Measurements from ENCODE around the gene NCKAP5. TPM values are rescaled to one million over a fixed set of nuclear protein-coding genes. Genes with fewer than 3 reads are reported as not detected.
A peak's percentile ranks its signal among the peaks of the same experiment; 100 is the strongest.

Gene NCKAP5
- total RNA-seq, 1 donor from 2014 or later: not detected

GRCh38 chr2:133362061-133362476 is 206.2 kb downstream of the NCKAP5 start:
- no peak overlapping the region for H3K4me3 Mint-ChIP-seq
- H3K4me1 Mint-ChIP-seq (ENCODE audit: low read depth): peaks cover 15% of the 10 kb centered on the region
- H3K27ac Mint-ChIP-seq: no peak overlapping the region
- peaks cover 4% of the 10 kb centered on the region for H3K9me3 Mint-ChIP-seq
- no peaks in the 10 kb centered on the region for H3K36me3 Mint-ChIP-seq (ENCODE audit: low read depth)
- no peaks in the 10 kb centered on the region for H3K27me3 Mint-ChIP-seq (ENCODE audit: insufficient read depth)
- intact Hi-C loops (cut with micrococcal nuclease): no loop called here
- DNase-seq (ENCODE audit: low spot score): no peak

GRCh38 chr2:133360882-133361281 is 207.4 kb downstream of the NCKAP5 start:
- Mint-ChIP-seq H3K4me3 (no peak overlapping the region), H3K27me3 (ENCODE audit: insufficient read depth) (no peaks in the 10 kb centered on the region), H3K4me1 (ENCODE audit: low read depth) (peaks cover 15% of the 10 kb centered on the region), H3K36me3 (ENCODE audit: low read depth) (no peaks in the 10 kb centered on the region), H3K9me3 (peaks cover 4% of the 10 kb centered on the region), H3K27ac (no peak overlapping the region)
- no peak for DNase-seq (ENCODE audit: low spot score)
- intact Hi-C loops (cut with micrococcal nuclease): no loop called here

- DNase-seq (ENCODE audit: low spot score): no peak
- intact Hi-C loops (cut with micrococcal nuclease): no loop called here
- Mint-ChIP-seq H3K27ac (peak overlapping the region; percentile 42), H3K4me1 (ENCODE audit: low read depth) (peaks cover 15% of the 10 kb centered on the region), H3K4me3 (no peak overlapping the region), H3K9me3 (peaks cover 4% of the 10 kb centered on the region), H3K36me3 (ENCODE audit: low read depth) (no peaks in the 10 kb centered on the region), H3K27me3 (ENCODE audit: insufficient read depth) (no peaks in the 10 kb centered on the region)
Measured at GRCh38 chr2:133360190-133360589, 208.1 kb downstream of the NCKAP5 start.

DNA sequence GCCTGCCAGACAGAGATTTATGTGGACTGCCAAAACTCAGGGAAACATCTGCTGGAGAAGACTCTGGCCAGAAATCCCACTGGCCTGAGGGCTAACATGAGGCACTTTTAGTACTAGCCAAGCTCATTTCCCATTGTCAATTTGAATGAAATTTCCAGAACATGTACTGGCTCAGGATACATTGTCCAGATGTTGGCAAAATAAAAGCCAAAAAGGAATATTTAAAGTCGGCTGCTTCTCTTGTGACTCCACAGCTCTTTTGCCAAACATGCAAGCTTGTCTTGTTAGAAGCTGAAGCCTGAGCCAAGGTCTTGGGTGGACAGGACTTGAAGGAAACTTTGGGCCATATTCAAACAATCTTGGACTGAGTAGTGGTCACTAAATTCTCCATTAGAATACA is 215.5 kb downstream of the NCKAP5 start:
- no peak for DNase-seq (ENCODE audit: low spot score)
- Mint-ChIP-seq H3K4me3 (no peak overlapping the region), H3K9me3 (no peaks in the 10 kb centered on the region), H3K4me1 (ENCODE audit: low read depth) (no peaks in the 10 kb centered on the region), H3K27ac (no peak overlapping the region), H3K27me3 (ENCODE audit: insufficient read depth) (no peaks in the 10 kb centered on the region), H3K36me3 (ENCODE audit: low read depth) (no peaks in the 10 kb centered on the region)
- intact Hi-C loops (cut with micrococcal nuclease): no loop called here

GRCh38 chr2:133346654-133347053 is 221.6 kb downstream of the NCKAP5 start:
- Mint-ChIP-seq H3K27me3 (ENCODE audit: insufficient read depth) (no peaks in the 10 kb centered on the region), H3K4me3 (no peak overlapping the region), H3K4me1 (ENCODE audit: low read depth) (no peaks in the 10 kb centered on the region), H3K36me3 (ENCODE audit: low read depth) (no peaks in the 10 kb centered on the region), H3K9me3 (no peaks in the 10 kb centered on the region), H3K27ac (no peak overlapping the region)
- DNase-seq (ENCODE audit: low spot score): no peak
- intact Hi-C loops (cut with micrococcal nuclease): no loop called here

GRCh38 chr2:133345638-133346037 is 222.6 kb downstream of the NCKAP5 start:
- H3K4me3 Mint-ChIP-seq: no peak overlapping the region
- H3K4me1 Mint-ChIP-seq (ENCODE audit: low read depth): no peaks in the 10 kb centered on the region
- H3K36me3 Mint-ChIP-seq (ENCODE audit: low read depth): no peaks in the 10 kb centered on the region
- no peaks in the 10 kb centered on the region for H3K9me3 Mint-ChIP-seq
- intact Hi-C loops (cut with micrococcal nuclease): no loop called here
- no peaks in the 10 kb centered on the region for H3K27me3 Mint-ChIP-seq (ENCODE audit: insufficient read depth)
- DNase-seq (ENCODE audit: low spot score): no peak
- H3K27ac Mint-ChIP-seq: no peak overlapping the region

GRCh38 chr2:133344849-133345248 is 223.4 kb downstream of the NCKAP5 start:
- Mint-ChIP-seq H3K4me3 (no peak overlapping the region), H3K27ac (no peak overlapping the region), H3K27me3 (ENCODE audit: insufficient read depth) (no peaks in the 10 kb centered on the region)

DNA sequence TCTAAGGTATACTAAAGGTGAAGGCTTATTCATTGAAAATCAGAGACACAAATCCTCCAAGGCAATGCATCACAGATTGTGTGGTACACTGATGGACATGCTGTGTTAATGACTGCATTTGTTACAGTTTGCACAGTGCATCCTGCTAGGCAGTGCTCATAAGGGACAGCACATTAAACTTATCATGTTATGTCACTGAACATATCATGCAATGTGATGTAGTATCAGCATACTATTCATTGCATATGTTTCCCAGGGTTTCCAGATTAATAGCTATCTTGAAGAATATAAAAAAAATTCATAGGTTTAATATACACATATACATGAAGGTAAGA is 225.3 kb downstream of the NCKAP5 start:
- Mint-ChIP-seq H3K27ac (no peak overlapping the region), H3K4me1 (ENCODE audit: low read depth) (no peaks in the 10 kb centered on the region), H3K9me3 (no peaks in the 10 kb centered on the region), H3K36me3 (ENCODE audit: low read depth) (no peaks in the 10 kb centered on the region), H3K4me3 (no peak overlapping the region), H3K27me3 (ENCODE audit: insufficient read depth) (no peaks in the 10 kb centered on the region)
- no peak for DNase-seq (ENCODE audit: low spot score)
- intact Hi-C loops (cut with micrococcal nuclease): no loop called here

More at GRCh38 chr2:133344849-133345248, 223.4 kb downstream of the NCKAP5 start:
- no peak for DNase-seq (ENCODE audit: low spot score)
- intact Hi-C loops (cut with micrococcal nuclease): no loop called here
- Mint-ChIP-seq H3K36me3 (ENCODE audit: low read depth) (no peaks in the 10 kb centered on the region), H3K4me1 (ENCODE audit: low read depth) (no peaks in the 10 kb centered on the region), H3K9me3 (no peaks in the 10 kb centered on the region)

DNA sequence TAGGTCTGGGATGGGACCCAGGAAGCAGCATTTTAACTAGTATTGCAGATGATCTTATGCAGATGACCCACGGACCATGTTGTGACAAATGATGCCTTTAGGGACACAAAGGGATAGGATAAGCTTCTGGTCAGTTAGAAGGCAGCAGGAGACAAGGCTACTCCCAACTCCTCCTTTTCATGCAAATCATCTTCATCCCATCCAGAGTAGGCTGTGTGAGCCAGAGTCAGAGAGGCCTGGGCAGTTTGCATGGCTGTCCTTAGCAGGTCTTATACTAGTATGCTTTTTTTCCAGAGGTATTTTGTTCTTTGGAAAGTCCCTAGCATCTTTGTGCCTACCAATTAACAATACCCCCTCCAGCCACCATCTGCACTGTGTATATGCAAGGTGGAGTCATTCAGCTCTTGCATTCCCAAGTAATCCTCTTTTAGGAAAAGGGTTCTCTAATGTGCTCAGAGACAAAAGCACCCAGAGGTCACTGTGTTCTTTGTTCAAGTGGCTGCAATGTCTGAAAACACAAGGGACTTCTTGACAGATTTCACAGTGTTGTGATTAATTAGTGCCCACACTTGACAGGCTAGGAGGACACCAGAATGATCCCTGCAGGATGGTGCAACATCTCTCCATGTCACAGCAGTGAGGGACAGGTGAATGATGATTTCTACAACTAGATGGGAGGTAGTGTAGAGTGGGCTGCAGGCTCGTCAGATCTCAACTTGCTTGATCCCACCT is 225.8 kb downstream of the NCKAP5 start:
- Mint-ChIP-seq H3K9me3 (no peaks in the 10 kb centered on the region), H3K27ac (no peak overlapping the region), H3K27me3 (ENCODE audit: insufficient read depth) (no peaks in the 10 kb centered on the region), H3K36me3 (ENCODE audit: low read depth) (no peaks in the 10 kb centered on the region), H3K4me1 (ENCODE audit: low read depth) (no peaks in the 10 kb centered on the region), H3K4me3 (no peak overlapping the region)
- intact Hi-C loops (cut with micrococcal nuclease): no loop called here
- DNase-seq (ENCODE audit: low spot score): no peak

DNA sequence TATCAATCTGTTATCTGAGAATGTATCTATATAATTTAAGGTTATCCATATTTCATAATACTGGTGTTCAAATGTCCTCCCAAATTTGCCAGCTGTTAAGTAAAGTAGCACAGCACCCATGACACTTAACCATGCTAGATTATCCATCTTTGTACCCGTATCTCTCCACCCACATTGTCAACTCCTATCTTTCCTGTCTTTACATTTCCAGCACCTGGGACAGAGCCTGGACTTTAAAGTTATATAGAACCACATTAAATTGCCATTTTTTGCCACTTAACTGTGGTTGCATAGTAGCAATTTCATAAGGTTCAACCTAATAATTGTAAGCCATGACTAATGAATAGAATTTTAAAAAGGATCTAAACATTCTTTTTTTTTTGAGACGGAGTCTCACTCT is 226.7 kb downstream of the NCKAP5 start:
- no peak for DNase-seq (ENCODE audit: low spot score)
- Mint-ChIP-seq H3K27ac (no peak overlapping the region), H3K9me3 (no peaks in the 10 kb centered on the region), H3K4me1 (ENCODE audit: low read depth) (no peaks in the 10 kb centered on the region), H3K36me3 (ENCODE audit: low read depth) (no peaks in the 10 kb centered on the region), H3K27me3 (ENCODE audit: insufficient read depth) (no peaks in the 10 kb centered on the region), H3K4me3 (no peak overlapping the region)
- intact Hi-C loops (cut with micrococcal nuclease): no loop called here

DNA sequence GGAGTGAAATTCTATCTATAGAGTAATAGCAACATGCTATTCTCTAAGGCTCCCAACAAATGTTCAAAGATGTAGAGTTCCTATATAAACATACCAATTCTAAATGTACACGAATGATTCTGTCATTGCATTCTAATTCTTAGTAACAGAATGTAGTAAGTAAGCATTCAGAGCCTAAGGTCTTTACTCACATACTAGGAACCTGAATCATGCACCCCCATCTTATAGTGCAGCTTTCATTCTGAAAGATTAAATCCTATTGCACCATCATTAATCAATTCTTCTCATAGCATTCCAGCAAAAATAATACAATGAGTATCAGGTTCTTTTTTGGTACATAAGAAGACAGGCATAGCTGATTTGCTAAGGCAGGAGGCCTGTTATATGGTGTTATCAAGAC is 230.0 kb downstream of the NCKAP5 start:
- H3K27me3 Mint-ChIP-seq (ENCODE audit: insufficient read depth): no peaks in the 10 kb centered on the region
- intact Hi-C loops (cut with micrococcal nuclease): no loop called here
- H3K36me3 Mint-ChIP-seq (ENCODE audit: low read depth): no peaks in the 10 kb centered on the region
- H3K27ac Mint-ChIP-seq: no peak overlapping the region
- H3K4me1 Mint-ChIP-seq (ENCODE audit: low read depth): no peaks in the 10 kb centered on the region
- H3K4me3 Mint-ChIP-seq: no peak overlapping the region
- no peak for DNase-seq (ENCODE audit: low spot score)
- H3K9me3 Mint-ChIP-seq: no peaks in the 10 kb centered on the region

DNA sequence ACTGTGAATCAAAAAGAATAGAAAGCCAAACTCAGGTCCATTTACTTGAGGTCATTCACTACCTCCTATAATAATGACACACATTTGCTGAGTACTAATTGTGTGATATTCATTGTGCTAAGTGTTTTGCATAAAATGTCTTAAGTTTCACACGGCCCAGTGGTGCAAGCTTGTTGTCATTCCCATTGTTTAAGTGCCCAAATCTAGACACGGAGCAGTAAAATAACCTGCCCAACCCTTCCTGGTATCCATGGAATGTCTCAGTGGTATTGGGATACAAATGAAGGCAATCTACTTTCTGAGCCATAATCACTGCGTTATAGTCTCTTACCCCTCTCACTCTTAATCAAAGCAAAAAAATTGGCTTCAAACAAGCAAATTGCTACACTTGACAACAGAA is 233.3 kb downstream of the NCKAP5 start:
- Mint-ChIP-seq H3K4me1 (ENCODE audit: low read depth) (no peaks in the 10 kb centered on the region), H3K27me3 (ENCODE audit: insufficient read depth) (no peaks in the 10 kb centered on the region), H3K36me3 (ENCODE audit: low read depth) (no peaks in the 10 kb centered on the region), H3K9me3 (no peaks in the 10 kb centered on the region), H3K27ac (no peak overlapping the region), H3K4me3 (no peak overlapping the region)
- no peak for DNase-seq (ENCODE audit: low spot score)
- intact Hi-C loops (cut with micrococcal nuclease): no loop called here

DNA sequence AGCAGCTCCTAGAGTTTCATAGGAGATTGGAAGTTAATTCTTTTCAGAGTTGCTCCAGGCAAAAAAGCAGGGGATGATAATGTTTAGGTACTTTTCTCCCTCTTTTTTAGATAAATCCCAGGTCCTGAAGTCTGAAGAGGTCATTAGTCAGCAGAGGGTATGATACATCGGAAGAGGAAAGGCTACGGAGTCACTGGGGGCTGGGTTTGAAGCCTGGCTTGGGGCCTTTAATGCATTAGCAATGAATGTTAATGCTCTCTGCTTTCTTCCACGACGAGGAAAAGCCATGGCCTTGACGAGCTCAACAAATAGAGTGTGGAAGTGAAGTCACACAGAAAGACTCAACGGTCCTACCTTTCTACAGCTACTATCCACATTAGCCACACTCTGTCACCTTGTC is 235.1 kb downstream of the NCKAP5 start:
- Mint-ChIP-seq H3K4me1 (ENCODE audit: low read depth) (no peaks in the 10 kb centered on the region), H3K9me3 (no peaks in the 10 kb centered on the region), H3K27me3 (ENCODE audit: insufficient read depth) (no peaks in the 10 kb centered on the region), H3K36me3 (ENCODE audit: low read depth) (no peaks in the 10 kb centered on the region), H3K4me3 (no peak overlapping the region), H3K27ac (no peak overlapping the region)
- DNase-seq (ENCODE audit: low spot score): no peak
- intact Hi-C loops (cut with micrococcal nuclease): no loop called here

DNA sequence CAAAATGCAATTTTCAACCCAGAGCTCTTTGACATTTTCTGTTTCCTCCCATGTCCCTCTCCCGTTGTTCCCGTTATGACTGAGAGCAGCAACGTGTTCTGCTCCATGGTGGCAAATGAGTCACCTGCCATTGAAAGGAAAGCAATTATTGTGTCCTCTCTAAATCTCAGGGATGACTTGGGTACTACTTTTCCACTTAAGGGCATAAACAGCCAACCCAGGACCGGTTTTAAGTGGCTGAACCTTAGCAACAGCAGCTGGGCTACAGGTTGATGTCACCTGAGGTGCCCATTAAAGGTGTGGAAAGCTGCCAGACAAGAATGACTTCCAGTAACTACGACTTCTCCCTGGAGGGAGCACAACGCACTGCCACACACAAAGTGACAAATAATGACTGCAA is 236.8 kb downstream of the NCKAP5 start:
- Mint-ChIP-seq H3K36me3 (ENCODE audit: low read depth) (no peaks in the 10 kb centered on the region), H3K27me3 (ENCODE audit: insufficient read depth) (no peaks in the 10 kb centered on the region), H3K9me3 (no peaks in the 10 kb centered on the region), H3K27ac (no peak overlapping the region), H3K4me1 (ENCODE audit: low read depth) (peaks cover 7% of the 10 kb centered on the region), H3K4me3 (no peak overlapping the region)
- intact Hi-C loops (cut with micrococcal nuclease): no loop called here
- DNase-seq (ENCODE audit: low spot score): no peak

Data from activated T-helper 1 cell treated with anti-CD3 and anti-CD28 coated beads, Interleukin-12 subunit alpha, Interleukin-12 subunit beta, Interleukin-2, Interleukin-4 antibody, amounts not matched to agents 30 ng/mL and 10 ng/mL and 1 ng/mL, durations not matched to agents 14 hours and 24 hours and 36 hours (primary cell).